PC-3 (cell line): ENCODE results near the gene GORASP1. TPM values are rescaled to one million over a fixed set of nuclear protein-coding genes. Genes with fewer than 3 reads are reported as not detected.
A peak's percentile ranks its signal among the peaks of the same experiment; 100 is the strongest.

Source experiments
- ATAC-seq: fragments of 200-7000 bp; cut with Tn5 transposase; 2 replicates; pipeline ENCODE4 v1.9.1; 2020; ENCODE audit warnings: mild to moderate bottlenecking, moderate library complexity
- BruUV-seq: library from RNA; stranded (reverse); fragments of 400-500 nt; replicated peaks from 2 replicates; lab custom pipeline; 2021; lab: Mats Ljungman, UMichigan
- CTCF ChIA-PET: fragments of 300-600 bp; sonication (Branson Sonifier 250); formaldehyde crosslinking; loops from one replicate; lab custom pipeline; 2022; ENCODE audit warnings: antibody characterized with exemption; lab: Charles Lee
- POLR2A ChIA-PET: fragments of 300-600 bp; sonication (Branson Sonifier 250); formaldehyde crosslinking; loops from one replicate; lab custom pipeline; 2022; ENCODE audit warnings: antibody characterized with exemption; ENCODE audit not compliant: unreplicated experiment; lab: Charles Lee
- DNase-seq: peaks from one replicate; pipeline ENCODE4 v3.0.0-alpha.2; 2015
- H2AFZ ChIP-seq: fragments of 300-600 bp; sonication (generic); 2 replicates; pipeline ENCODE4 v1.6.0; 2016; ENCODE audit warnings: antibody characterized with exemption, low read length
- H3F3A ChIP-seq: fragments of 300-600 bp; sonication (generic); one replicate; pipeline ENCODE4 v1.6.0; 2017; ENCODE audit warnings: antibody characterized with exemption, low read length, control low read depth, mild to moderate bottlenecking; ENCODE audit not compliant: unreplicated experiment
- H3K27ac ChIP-seq: fragments of 300-600 bp; sonication (generic); 2 replicates; pipeline ENCODE4 v1.5.1; 2016; ENCODE audit warnings: mild to moderate bottlenecking, low read length
- H3K27me3 ChIP-seq: fragments of 300-600 bp; sonication (generic); 2 replicates; pipeline ENCODE4 v1.6.1; 2016; ENCODE audit warnings: low read length, mixed read lengths
- H3K36me3 ChIP-seq: fragments of 300-600 bp; sonication (generic); 2 replicates; pipeline ENCODE4 v1.6.1; 2016; ENCODE audit warnings: low read depth, mixed run types, low read length, mixed read lengths
- H3K4me1 ChIP-seq: fragments of 300-600 bp; sonication (generic); 2 replicates; pipeline ENCODE4 v1.5.1; 2016; ENCODE audit warnings: low read length; ENCODE audit not compliant: insufficient read depth
- H3K4me2 ChIP-seq: fragments of 300-600 bp; sonication (generic); 2 replicates; pipeline ENCODE4 v1.6.0; 2016; ENCODE audit warnings: low read length
- H3K4me3 ChIP-seq: fragments of 300-600 bp; sonication (generic); 2 replicates; pipeline ENCODE4 v1.5.1; 2016; ENCODE audit warnings: mild to moderate bottlenecking, low read length, mixed read lengths
- H3K79me2 ChIP-seq: fragments of 300-600 bp; sonication (generic); 2 replicates; pipeline ENCODE4 v1.6.1; 2017; ENCODE audit warnings: low read length, mixed read lengths
- H3K9ac ChIP-seq: fragments of 300-600 bp; sonication (generic); 2 replicates; pipeline ENCODE4 v1.6.0; 2016; ENCODE audit warnings: mild to moderate bottlenecking, low read length
- H3K9me2 ChIP-seq: fragments of 300-600 bp; sonication (generic); replicated peaks from 2 replicates; pipeline ENCODE4 v1.6.1; 2016; ENCODE audit warnings: mixed run types, low read length, mixed read lengths
- H3K9me3 ChIP-seq: fragments of 300-600 bp; sonication (generic); 2 replicates; pipeline ENCODE4 v1.6.1; 2016; ENCODE audit warnings: low read length, mixed read lengths
- H4K20me1 ChIP-seq: fragments of 300-600 bp; sonication (generic); 2 replicates; pipeline ENCODE4 v1.6.1; 2016; ENCODE audit warnings: low read length, mixed read lengths
- CTCF ChIP-seq: fragments of 300-600 bp; sonication (generic); conservative IDR thresholded peaks from 2 replicates; pipeline ENCODE4 v1.5.1; 2017; ENCODE audit warnings: antibody characterized with exemption, low read depth, mild to moderate bottlenecking, low read length
- EZH2 ChIP-seq: fragments of 300-600 bp; sonication (generic); IDR thresholded peaks from one replicate; pipeline ENCODE4 v1.6.1; 2017; ENCODE audit warnings: antibody characterized with exemption, mild to moderate bottlenecking, low read length; ENCODE audit not compliant: unreplicated experiment
- EZH2phosphoT487 ChIP-seq: fragments of 300-600 bp; sonication (generic); IDR thresholded peaks from 2 replicates; pipeline ENCODE4 v1.6.1; 2018; ENCODE audit warnings: mild to moderate bottlenecking, antibody characterized with exemption, low read length, borderline replicate concordance
- intact Hi-C: fragments of 100-400 bp; cut with micrococcal nuclease; formaldehyde crosslinking; loops from 2 replicates; pipeline ENCODE4 v1.9.0; 2023
- total RNA-seq: library from RNA; depleted of rRNA; stranded (reverse); fragments of >200 nt; gene quantifications from 2 replicates; pipeline ENCODE4 v1.2.3, GENCODE V29; 2014

GORASP1 gene
- total RNA-seq, 1 experiment from 2014 or later: 47.4 TPM

GRCh38 chr3:39147711-39148434 lies 40.4 kb upstream of the GORASP1 start:
- 0 out of 2 replicates have a peak overlapping the region, but pooled peaks have one; percentile 2 for H3K9ac ChIP-seq
- no TSS peak for BruUV-seq
- H3K4me2 ChIP-seq: peak overlapping the region; percentile 98
- peak overlapping the region; percentile 36 for H3K4me3 ChIP-seq
- peak; percentile 45 for DNase-seq
- peak overlapping the region; percentile 64 for H3K27ac ChIP-seq
- intact Hi-C loops: no loop called here
- ChIA-PET CTCF (no interaction called here), POLR2A (no interaction called here)
- H4K20me1 ChIP-seq: peaks cover 87% of the 10 kb centered on the region
- peaks cover 92% of the 10 kb centered on the region for H3K79me2 ChIP-seq
- no peaks in the 10 kb centered on the region for H3K9me2 ChIP-seq
- H3K36me3 ChIP-seq: peaks cover 37% of the 10 kb centered on the region
- TF ChIP-seq CTCF (no peak), EZH2phosphoT487 (no peak), EZH2 (no peak)
- peaks cover 70% of the 10 kb centered on the region for H3K4me1 ChIP-seq
- no peak for ATAC-seq
- no peaks in the 10 kb centered on the region for H3K9me3 ChIP-seq
- no peak overlapping the region for H2AFZ ChIP-seq
- no peaks in the 10 kb centered on the region for H3F3A ChIP-seq
- H3K27me3 ChIP-seq: no peaks in the 10 kb centered on the region

GRCh38 chr3:39146611-39147591 lies 39.5 kb upstream of the GORASP1 start:
- H3K27me3 ChIP-seq: no peaks in the 10 kb centered on the region
- CTCF ChIA-PET: no interaction called here
- H3K9me3 ChIP-seq: no peaks in the 10 kb centered on the region
- H3K9ac ChIP-seq: 0 out of 2 replicates have a peak overlapping the region, but pooled peaks have one; percentile 2
- POLR2A ChIA-PET: no interaction called here
- peak overlapping the region; percentile 64 for H3K27ac ChIP-seq
- H3F3A ChIP-seq: no peaks in the 10 kb centered on the region
- H3K4me1 ChIP-seq: peaks cover 76% of the 10 kb centered on the region
- H3K4me3 ChIP-seq: peak overlapping the region; percentile 36
- H3K36me3 ChIP-seq: peaks cover 47% of the 10 kb centered on the region
- no peaks in the 10 kb centered on the region for H3K9me2 ChIP-seq
- H4K20me1 ChIP-seq: peaks cover 91% of the 10 kb centered on the region
- peaks cover 91% of the 10 kb centered on the region for H3K79me2 ChIP-seq
- intact Hi-C loops: no loop called here
- ATAC-seq: peak; percentile 74
- H2AFZ ChIP-seq: no peak overlapping the region
- no peak for TF ChIP-seq EZH2phosphoT487
- TF ChIP-seq CTCF: no peak
- TF ChIP-seq EZH2: no peak
- DNase-seq: peak; percentile 97
- BruUV-seq: no TSS peak
- H3K4me2 ChIP-seq: peak overlapping the region; percentile 98
